SH-SY5Y (cell line): Measurements from ENCODE around the gene CREB3.

Source experiments
- GATA2 ChIP-seq: IDR thresholded peaks from 2 replicates; pipeline ENCODE4 v1.6.1; 2011; ENCODE audit warnings: mild to moderate bottlenecking, low read depth, low read length
- GATA3 ChIP-seq: IDR thresholded peaks from 2 replicates; pipeline ENCODE4 v1.6.1; 2011; ENCODE audit warnings: low read depth, mild to moderate bottlenecking, low read length, moderate library complexity

- TF ChIP-seq GATA2 (no peak), GATA3 (no peak)
Measured at GRCh38 chr9:35741740-35742139, 9.3 kb downstream of the CREB3 start.
